GM23248 (cell line): ENCODE results near the gene DOCK6. TPM values are rescaled to one million over a fixed set of nuclear protein-coding genes. Genes with fewer than 3 reads are reported as not detected.

Experiments
- DNase-seq: peaks from one replicate; pipeline ENCODE4 v3.0.0-alpha.2; 2015
- H2AFZ ChIP-seq: fragments of 200-600 bp; sonication (generic); 2 replicates; pipeline ENCODE4 v1.6.1; 2016; ENCODE audit warnings: antibody characterized with exemption
- H3F3A ChIP-seq: fragments of 200-600 bp; sonication (generic); 2 replicates; pipeline ENCODE4 v1.6.1; 2016; ENCODE audit warnings: mild to moderate bottlenecking, antibody characterized with exemption, mixed run types; ENCODE audit not compliant: insufficient read depth
- H3K27ac ChIP-seq: fragments of 200-600 bp; sonication (generic); 2 replicates; pipeline ENCODE4 v1.5.1; 2016; ENCODE audit warnings: mild to moderate bottlenecking
- H3K27me3 ChIP-seq: fragments of 200-600 bp; sonication (generic); replicated peaks from 2 replicates; pipeline ENCODE4 v1.6.1; 2016; ENCODE audit warnings: mild to moderate bottlenecking; ENCODE audit not compliant: insufficient read depth
- H3K36me3 ChIP-seq: fragments of 200-600 bp; sonication (generic); 2 replicates; pipeline ENCODE4 v1.6.1; 2016; ENCODE audit warnings: low read depth, mild to moderate bottlenecking
- H3K4me1 ChIP-seq: fragments of 200-600 bp; sonication (generic); 2 replicates; pipeline ENCODE4 v1.6.1; 2016; ENCODE audit warnings: mild to moderate bottlenecking; ENCODE audit not compliant: insufficient read depth
- H3K4me2 ChIP-seq: fragments of 200-600 bp; sonication (generic); one replicate; pipeline ENCODE4 v1.6.1; 2016; ENCODE audit warnings: mild to moderate bottlenecking; ENCODE audit not compliant: unreplicated experiment
- H3K4me3 ChIP-seq: fragments of 200-600 bp; sonication (generic); 2 replicates; pipeline ENCODE4 v1.5.1; 2016; ENCODE audit warnings: mild to moderate bottlenecking
- H3K79me2 ChIP-seq: fragments of 200-600 bp; sonication (generic); 2 replicates; pipeline ENCODE4 v1.6.1; 2016; ENCODE audit warnings: mild to moderate bottlenecking; ENCODE audit not compliant: insufficient read depth
- H3K9ac ChIP-seq: fragments of 200-600 bp; sonication (generic); 2 replicates; pipeline ENCODE4 v1.6.1; 2016; ENCODE audit warnings: mild to moderate bottlenecking
- H3K9me2 ChIP-seq: fragments of 200-600 bp; sonication (generic); 2 replicates; pipeline ENCODE4 v1.6.1; 2016; ENCODE audit warnings: mixed run types, mild to moderate bottlenecking, moderate library complexity; ENCODE audit not compliant: insufficient read depth
- H3K9me3 ChIP-seq: fragments of 200-600 bp; sonication (generic); one replicate; pipeline ENCODE4 v1.6.1; 2017; ENCODE audit warnings: low read depth
- H4K20me1 ChIP-seq: fragments of 200-600 bp; sonication (generic); 2 replicates; pipeline ENCODE4 v1.6.0; 2016; ENCODE audit not compliant: insufficient read depth
- EZH2 ChIP-seq: fragments of 200-600 bp; sonication (generic); IDR thresholded peaks from 2 replicates; pipeline ENCODE4 v1.6.1; 2018; ENCODE audit warnings: antibody characterized with exemption, mild to moderate bottlenecking; ENCODE audit not compliant: insufficient read depth, poor library complexity, severe bottlenecking
- EZH2phosphoT487 ChIP-seq: fragments of 200-600 bp; sonication (generic); IDR thresholded peaks from 2 replicates; pipeline ENCODE4 v1.6.1; 2018; ENCODE audit warnings: antibody characterized with exemption, moderate library complexity, mild to moderate bottlenecking, low read depth; ENCODE audit not compliant: insufficient read depth
- WGBS, 2 experiments: methylation state at CpG; one replicate each; pipeline ENCODE4 v1.1.6; 2015 to 2017; ENCODE audit warnings: low lambda C conversion rate in 2 of 2, low coverage in 1 of 2; ENCODE audit errors: missing lambda C conversion rate in 2 of 2; 5-methylcytosine and 5-hydroxymethylcytosine counted together
- in situ Hi-C: fragments of 300-500 bp; cut with MboI; formaldehyde crosslinking; loops from 2 replicates; pipeline ENCODE4 v1.15.0; 2020
- polyA plus RNA-seq: library from polyadenylated mRNA; unstranded; fragments of >200 nt; fragmentation: Nextera tagmentation; extraction: Ambion mirVana; gene quantifications from 2 replicates; pipeline ENCODE4 v1.2.1, GENCODE V29; 2016
- total RNA-seq: library from RNA; depleted of rRNA; stranded (reverse); fragments of >200 nt; shearing (Covaris generic); gene quantifications from 2 replicates; pipeline ENCODE4 v1.2.3, GENCODE V29; 2014

Gene DOCK6
- total and polyA plus RNA-seq, 2 experiments from 2014 or later: 10.7 to 11.8 TPM

DNA sequence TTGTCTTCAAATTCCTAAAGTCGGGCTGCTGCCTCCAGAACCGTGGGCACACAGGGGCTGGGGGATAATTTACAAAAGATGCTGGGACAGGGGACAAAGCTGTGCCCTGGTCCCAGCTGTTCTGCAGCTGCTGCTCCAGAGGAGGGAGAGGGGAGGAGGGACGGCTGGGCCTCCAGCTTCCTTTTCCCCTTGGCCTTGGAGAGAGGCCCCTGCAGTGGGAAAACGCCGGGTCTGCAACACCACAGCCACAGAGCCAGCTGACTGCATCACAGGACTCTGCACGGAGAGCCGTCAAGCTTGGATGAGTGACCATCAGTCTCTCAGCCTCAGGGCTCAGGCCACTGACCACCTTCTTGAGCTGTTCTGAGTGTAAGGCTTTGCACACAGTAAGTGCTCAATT lies 6.1 kb downstream of the DOCK6 start:
- in situ Hi-C loops: no loop called here
- no peaks in the 10 kb centered on the region for H4K20me1 ChIP-seq
- no peaks in the 10 kb centered on the region for H3K9me2 ChIP-seq
- no peak overlapping the region for H3K4me3 ChIP-seq
- 34 to 35% methylated on average over 6 to 7 of the region's 7 CpGs for WGBS, 2 experiments
- no peak overlapping the region for H3K9ac ChIP-seq
- H3K27me3 ChIP-seq: no peaks in the 10 kb centered on the region
- TF ChIP-seq EZH2phosphoT487: no peak
- TF ChIP-seq EZH2: no peak
- H3K36me3 ChIP-seq: no peaks in the 10 kb centered on the region
- no peak overlapping the region for H3K4me2 ChIP-seq
- no peak for DNase-seq
- no peak overlapping the region for H2AFZ ChIP-seq
- no peaks in the 10 kb centered on the region for H3K9me3 ChIP-seq
- H3K79me2 ChIP-seq: no peaks in the 10 kb centered on the region
- no peaks in the 10 kb centered on the region for H3F3A ChIP-seq
- no peak overlapping the region for H3K27ac ChIP-seq
- H3K4me1 ChIP-seq: no peaks in the 10 kb centered on the region

DNA sequence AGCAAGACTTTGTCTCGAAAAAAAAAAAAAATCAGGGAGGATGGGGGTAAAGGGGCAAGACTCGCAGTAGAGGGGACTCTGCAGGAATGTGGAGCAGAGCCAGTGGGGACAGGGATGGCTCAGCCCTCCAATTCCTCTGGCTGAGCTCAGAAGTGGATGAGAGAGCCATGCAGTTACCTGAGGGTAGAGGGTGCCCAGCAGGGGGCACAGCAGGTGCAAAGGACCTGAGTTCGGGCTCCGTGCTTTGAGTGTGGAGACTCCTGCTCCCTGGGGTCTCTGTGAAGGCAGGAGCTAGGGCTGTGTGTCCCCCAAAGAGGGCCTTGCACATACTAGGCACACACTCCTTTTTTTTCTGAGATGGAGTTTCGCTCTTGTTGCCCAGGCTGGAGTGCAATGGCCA lies 7.7 kb downstream of the DOCK6 start:
- no peaks in the 10 kb centered on the region for H3K27me3 ChIP-seq
- in situ Hi-C loops: no loop called here

DNA sequence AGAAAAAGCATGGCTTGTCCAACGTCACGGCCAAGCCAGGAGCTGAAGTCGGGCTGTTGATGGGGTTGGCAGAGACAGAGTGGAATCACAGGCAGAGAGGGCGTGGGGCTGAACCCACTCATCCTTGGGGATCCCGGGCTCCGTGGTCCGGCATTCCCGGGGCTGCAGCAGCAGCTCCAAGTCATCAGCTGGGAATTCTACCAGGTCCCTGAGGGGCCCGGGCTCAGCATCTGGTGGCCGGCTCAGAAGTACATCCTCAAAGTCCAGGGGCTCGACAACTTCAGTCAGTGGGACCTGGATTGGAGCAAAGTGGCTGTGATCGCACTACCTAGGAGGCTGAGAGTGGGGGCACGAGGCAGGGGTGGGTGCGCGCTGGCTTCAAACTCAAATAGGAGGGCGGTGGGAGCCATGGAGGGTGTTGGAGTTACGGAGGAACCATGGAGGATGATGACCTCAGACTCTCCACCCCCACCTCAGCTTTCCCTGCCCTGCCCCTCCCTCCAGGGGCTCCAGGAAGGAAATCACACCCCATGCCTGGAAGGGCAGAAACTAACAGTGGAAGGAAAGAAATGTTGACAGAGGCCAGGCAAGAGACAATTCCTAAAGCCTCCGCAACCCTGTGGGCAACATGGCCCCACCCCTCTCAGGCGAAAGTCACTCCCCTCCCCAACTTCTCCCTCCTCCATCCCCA lies 9.5 kb downstream of the DOCK6 start:
- no peaks in the 10 kb centered on the region for H3K9me2 ChIP-seq
- no peaks in the 10 kb centered on the region for H3F3A ChIP-seq
- H4K20me1 ChIP-seq: no peaks in the 10 kb centered on the region
- H3K27ac ChIP-seq: no peak overlapping the region
- in situ Hi-C loops: no loop called here
- peak; percentile 0 for DNase-seq
- no peaks in the 10 kb centered on the region for H3K4me1 ChIP-seq
- H3K9me3 ChIP-seq: no peaks in the 10 kb centered on the region
- no peak overlapping the region for H2AFZ ChIP-seq
- no peak overlapping the region for H3K9ac ChIP-seq
- H3K27me3 ChIP-seq: no peaks in the 10 kb centered on the region
- TF ChIP-seq EZH2: no peak
- no peak for TF ChIP-seq EZH2phosphoT487
- no peaks in the 10 kb centered on the region for H3K79me2 ChIP-seq
- no peaks in the 10 kb centered on the region for H3K36me3 ChIP-seq
- no peak overlapping the region for H3K4me3 ChIP-seq
- no peak overlapping the region for H3K4me2 ChIP-seq
- WGBS, 2 experiments: 87 to 88% methylated on average over 18 to 19 of the region's 19 CpGs

More for the DNA sequence above, 7.7 kb downstream of the DOCK6 start:
- 94 to 97% methylated on average over 5 of the region's 5 CpGs for WGBS, 2 experiments
- Histone ChIP-seq H3K4me2 (no peak overlapping the region), H2AFZ (no peak overlapping the region), H3K36me3 (no peaks in the 10 kb centered on the region), H3F3A (no peaks in the 10 kb centered on the region), H3K9ac (no peak overlapping the region), H3K9me2 (no peaks in the 10 kb centered on the region), H3K27ac (no peak overlapping the region), H3K9me3 (no peaks in the 10 kb centered on the region), H3K4me1 (no peaks in the 10 kb centered on the region), H3K79me2 (no peaks in the 10 kb centered on the region), H3K4me3 (no peak overlapping the region), H4K20me1 (no peaks in the 10 kb centered on the region)
- TF ChIP-seq EZH2: no peak
- no peak for TF ChIP-seq EZH2phosphoT487
- DNase-seq: peak; percentile 0

DNA sequence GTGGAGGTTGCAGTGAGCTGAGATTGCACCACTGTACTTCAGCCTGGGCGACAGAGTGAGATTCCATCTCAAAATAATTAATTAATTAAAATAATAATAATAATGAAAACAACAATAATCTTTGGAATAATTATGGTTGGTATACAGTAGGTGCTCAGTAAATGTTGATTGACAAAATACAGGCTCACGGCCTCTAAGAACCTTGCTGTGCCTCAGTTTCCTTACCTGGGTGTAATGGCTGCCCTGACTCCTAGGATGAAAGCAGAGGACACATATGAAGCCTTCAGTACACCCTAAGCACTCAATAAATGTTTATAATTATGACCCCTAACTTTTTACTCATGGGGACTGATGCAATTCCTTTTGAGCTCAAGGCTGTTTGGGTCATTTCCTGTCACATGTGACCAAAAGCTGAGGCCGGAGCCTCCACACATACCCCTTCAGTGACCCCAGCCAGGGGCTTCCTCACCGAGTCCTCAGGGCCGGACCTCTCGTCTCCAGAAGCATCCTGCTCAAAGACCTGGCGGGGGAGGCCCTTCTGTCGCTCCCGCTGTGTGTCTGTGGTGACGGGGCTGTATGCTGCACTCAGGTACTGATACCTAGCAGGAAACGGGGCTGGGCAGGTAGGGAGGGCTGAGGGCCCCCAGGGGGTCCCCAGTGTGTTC lies 10.5 kb downstream of the DOCK6 start:
- Histone ChIP-seq H2AFZ (no peak overlapping the region), H4K20me1 (no peaks in the 10 kb centered on the region), H3K79me2 (no peaks in the 10 kb centered on the region), H3K9ac (no peak overlapping the region), H3K4me1 (no peaks in the 10 kb centered on the region), H3K27me3 (no peaks in the 10 kb centered on the region), H3K4me3 (no peak overlapping the region), H3K27ac (no peak overlapping the region), H3K36me3 (no peaks in the 10 kb centered on the region), H3K9me2 (no peaks in the 10 kb centered on the region), H3K9me3 (no peaks in the 10 kb centered on the region), H3K4me2 (no peak overlapping the region), H3F3A (no peaks in the 10 kb centered on the region)
- 86 to 89% methylated on average over 11 of the region's 11 CpGs for WGBS, 2 experiments
- DNase-seq: no peak
- in situ Hi-C loops: no loop called here
- TF ChIP-seq EZH2 (no peak), EZH2phosphoT487 (no peak)
